ENCODE measurements around the gene HMCN2.

Gene HMCN2

DNA sequence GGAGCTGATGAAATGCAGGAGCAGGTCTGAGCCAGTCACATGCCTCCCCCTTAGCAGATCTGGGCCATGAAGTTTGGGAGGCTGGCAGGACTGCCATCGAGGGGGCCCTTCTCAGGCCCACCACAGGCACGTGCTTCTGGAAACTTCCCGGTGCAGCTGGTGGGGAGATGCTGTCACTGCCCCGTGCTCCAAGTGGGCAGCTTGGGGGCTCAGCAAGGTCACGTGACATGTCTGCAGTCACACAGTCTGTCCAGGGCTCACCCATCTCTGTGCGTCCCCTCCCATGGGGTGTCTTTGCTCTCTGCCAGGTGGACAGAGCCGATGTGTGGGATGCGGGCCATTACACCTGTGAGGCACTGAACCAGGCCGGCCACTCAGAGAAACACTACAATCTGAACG lies 99.8 kb downstream of the HMCN2 start:
- DNase-seq (no peak), ATAC-seq (replicated peaks) (no peak)
- no peaks in the 10 kb centered on the region for H3K9me3 Mint-ChIP-seq
- no peaks in the 10 kb centered on the region for H3K36me3 Mint-ChIP-seq (ENCODE audit: insufficient read depth)
- H3K27ac Mint-ChIP-seq: no peak overlapping the region
- no peak overlapping the region for H3K4me3 Mint-ChIP-seq
- H3K27me3 Mint-ChIP-seq: peaks cover 8 to 32% of the 10 kb centered on the region in 2 donors
- peaks cover 7 to 11% of the 10 kb centered on the region in 2 donors for H3K4me1 Mint-ChIP-seq (ENCODE audit: low read depth in 2 of 2)

DNA sequence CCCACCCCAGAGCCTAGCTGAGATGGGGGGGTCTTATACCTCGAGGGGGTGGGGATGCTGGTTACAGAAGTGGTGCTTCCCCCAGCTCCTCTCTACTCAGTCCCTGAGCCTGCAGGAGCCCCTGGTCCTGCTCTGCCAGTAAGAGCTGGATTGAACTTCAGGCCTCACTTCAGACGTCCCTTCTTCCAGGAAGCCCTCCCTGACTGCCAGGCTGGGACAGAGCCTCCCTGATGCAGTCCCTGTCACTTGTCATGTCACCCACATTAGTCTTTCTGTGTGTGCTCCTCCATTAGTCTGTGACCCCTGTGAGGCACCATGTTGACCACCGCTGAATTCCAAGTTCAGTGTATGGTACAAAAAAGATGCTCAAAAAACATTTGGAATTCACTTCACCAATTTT lies 100.5 kb downstream of the HMCN2 start:
- no peak overlapping the region for H3K27ac Mint-ChIP-seq
- no peaks in the 10 kb centered on the region for H3K9me3 Mint-ChIP-seq
- H3K36me3 Mint-ChIP-seq (ENCODE audit: insufficient read depth): no peaks in the 10 kb centered on the region
- peaks cover 7 to 11% of the 10 kb centered on the region in 2 donors for H3K4me1 Mint-ChIP-seq (ENCODE audit: low read depth in 2 of 2)
- H3K4me3 Mint-ChIP-seq: no peak overlapping the region
- no peak for DNase-seq
- ATAC-seq (replicated peaks): no peak
- peaks cover 8 to 28% of the 10 kb centered on the region in 2 donors for H3K27me3 Mint-ChIP-seq

DNA sequence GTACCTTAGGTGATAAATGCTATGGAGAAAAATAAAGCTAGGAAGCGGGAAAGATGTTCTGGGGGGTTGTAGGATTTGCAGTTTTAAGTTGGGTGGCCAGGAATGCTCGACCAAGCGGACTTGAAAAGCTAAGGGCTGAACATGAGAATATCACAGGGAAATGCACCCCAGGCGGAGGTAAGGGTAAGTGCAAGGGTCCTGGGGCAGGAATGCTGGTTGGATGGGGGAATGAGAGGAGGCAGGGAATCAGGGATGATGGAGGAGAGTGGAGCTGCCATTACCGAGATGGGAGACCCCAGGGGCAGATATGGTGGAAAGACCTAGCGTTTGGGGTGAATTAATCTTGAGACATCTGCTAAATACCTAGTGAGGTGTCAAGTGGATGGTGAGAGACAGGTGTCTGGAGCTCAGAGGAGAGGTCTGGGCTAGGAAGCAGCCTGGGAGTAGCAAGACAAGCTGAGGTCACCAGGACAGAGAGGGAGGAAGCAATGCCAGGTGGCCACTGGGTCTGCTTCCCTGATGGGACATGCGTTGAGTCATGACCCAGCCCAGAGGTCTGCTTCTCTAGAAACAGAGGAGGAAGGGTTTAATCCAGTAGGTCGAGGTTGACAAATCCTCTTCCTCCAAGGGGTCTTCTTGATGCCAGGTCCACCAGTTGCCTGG lies 101.5 kb downstream of the HMCN2 start:
- ATAC-seq (replicated peaks) (no peak), DNase-seq (no peak)
- no peaks in the 10 kb centered on the region for H3K9me3 Mint-ChIP-seq
- H3K36me3 Mint-ChIP-seq (ENCODE audit: insufficient read depth): no peaks in the 10 kb centered on the region
- peaks cover 8 to 20% of the 10 kb centered on the region in 2 donors for H3K27me3 Mint-ChIP-seq
- H3K4me1 Mint-ChIP-seq (ENCODE audit: low read depth in 2 of 2): peaks cover 7 to 11% of the 10 kb centered on the region in 2 donors
- no peak overlapping the region for H3K4me3 Mint-ChIP-seq
- H3K27ac Mint-ChIP-seq: peak overlapping the region in 1 of 2 donors; percentile 1

DNA sequence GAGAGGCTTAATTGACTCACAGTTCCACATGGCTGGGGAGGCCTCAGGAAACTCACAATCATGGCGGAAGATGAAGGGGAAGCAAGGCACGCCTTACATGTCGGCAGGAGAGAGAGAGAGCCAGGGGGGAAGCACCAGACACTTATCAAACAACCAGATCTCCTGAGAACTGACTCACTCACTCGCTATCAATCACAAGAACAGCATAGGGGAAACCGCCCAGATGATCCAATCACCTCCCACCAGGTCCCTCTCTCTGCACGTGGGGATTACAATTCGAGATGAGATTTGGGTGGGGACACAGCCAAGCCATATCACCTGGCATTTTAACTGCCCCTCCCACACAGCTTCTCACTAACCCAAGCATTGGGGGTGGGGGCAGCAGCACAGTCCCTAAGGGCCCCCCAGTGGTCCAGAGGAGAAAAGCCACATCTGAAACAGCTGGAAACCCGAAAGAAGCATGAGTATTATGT lies 103.1 kb downstream of the HMCN2 start:
- Mint-ChIP-seq H3K27ac (no peak overlapping the region), H3K4me1 (ENCODE audit: low read depth in 2 of 2) (peaks cover 7 to 11% of the 10 kb centered on the region in 2 donors), H3K4me3 (no peak overlapping the region), H3K9me3 (no peaks in the 10 kb centered on the region), H3K36me3 (ENCODE audit: insufficient read depth) (no peaks in the 10 kb centered on the region), H3K27me3 (peaks cover 8 to 26% of the 10 kb centered on the region in 2 donors)
- DNase-seq (no peak), ATAC-seq (replicated peaks) (no peak)

DNA sequence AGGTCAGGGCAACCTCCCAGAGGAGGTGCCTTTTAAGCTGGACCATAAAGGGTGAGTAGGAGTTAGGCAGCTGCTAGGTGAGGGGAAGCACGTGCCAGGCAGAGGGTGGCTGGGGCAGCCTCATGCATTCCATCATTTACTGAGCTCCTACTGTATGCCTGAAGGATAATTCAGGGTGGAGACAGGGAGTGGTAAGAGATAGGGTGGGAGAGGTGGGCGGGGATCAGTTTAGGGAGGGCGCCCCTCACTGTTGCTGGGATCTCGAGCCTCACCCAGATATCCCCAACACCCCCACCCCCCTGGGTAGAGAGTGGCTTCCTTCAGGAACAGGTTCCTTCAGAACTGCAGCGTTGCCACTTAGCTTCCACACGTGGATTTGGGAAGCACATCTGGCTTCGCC lies 104.7 kb downstream of the HMCN2 start:
- no peak overlapping the region for H3K27ac Mint-ChIP-seq
- ATAC-seq (replicated peaks): no peak
- peaks cover 1 to 33% of the 10 kb centered on the region in 2 donors for H3K27me3 Mint-ChIP-seq
- no peak for DNase-seq
- no peaks in the 10 kb centered on the region for H3K36me3 Mint-ChIP-seq (ENCODE audit: insufficient read depth)
- H3K4me3 Mint-ChIP-seq: no peak overlapping the region
- H3K9me3 Mint-ChIP-seq: no peaks in the 10 kb centered on the region
- peaks cover 7 to 11% of the 10 kb centered on the region in 2 donors for H3K4me1 Mint-ChIP-seq (ENCODE audit: low read depth in 2 of 2)

DNA sequence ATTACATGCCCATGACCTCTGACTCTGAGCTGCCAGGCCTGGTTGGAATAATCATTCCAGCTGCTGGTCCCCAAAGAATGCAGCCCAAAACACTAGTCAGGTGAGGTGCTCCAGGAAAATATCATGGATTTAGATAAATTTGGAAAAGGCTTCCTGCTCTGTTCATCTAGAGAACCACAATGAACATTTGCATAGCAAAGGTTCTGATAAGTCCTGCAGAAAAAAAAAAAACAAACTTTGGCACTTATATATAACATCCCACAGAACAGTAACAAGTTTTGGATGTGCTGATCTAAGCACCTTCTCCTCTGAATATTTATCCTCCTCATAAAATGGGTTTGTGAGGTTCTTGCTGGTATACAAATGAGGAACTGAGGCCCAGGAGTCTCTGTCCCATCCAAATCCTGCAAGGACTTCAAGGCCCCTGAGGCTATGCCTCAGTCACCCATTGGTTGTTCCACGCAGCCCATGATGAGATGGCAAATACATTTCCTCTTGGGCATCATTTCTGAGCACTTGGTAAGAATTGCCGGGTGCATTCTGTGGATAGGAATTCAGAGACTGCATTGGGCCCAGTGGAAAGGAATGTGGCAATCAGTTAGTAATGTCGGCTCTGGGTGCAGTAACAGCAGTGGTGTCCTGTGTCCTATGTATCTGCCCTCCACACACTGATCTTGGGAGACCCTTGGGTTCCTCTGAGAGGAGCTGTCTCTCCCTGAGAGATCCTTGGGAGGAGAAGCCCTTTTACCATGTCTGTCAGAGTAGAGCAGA lies 105.8 kb downstream of the HMCN2 start:
- Mint-ChIP-seq H3K36me3 (ENCODE audit: insufficient read depth) (no peaks in the 10 kb centered on the region), H3K9me3 (no peaks in the 10 kb centered on the region), H3K27me3 (peaks cover 0 to 30% of the 10 kb centered on the region in 2 donors), H3K4me3 (no peak overlapping the region), H3K27ac (no peak overlapping the region), H3K4me1 (ENCODE audit: low read depth in 2 of 2) (peaks cover 7 to 11% of the 10 kb centered on the region in 2 donors)
- ATAC-seq (replicated peaks) (no peak), DNase-seq (no peak)

DNA sequence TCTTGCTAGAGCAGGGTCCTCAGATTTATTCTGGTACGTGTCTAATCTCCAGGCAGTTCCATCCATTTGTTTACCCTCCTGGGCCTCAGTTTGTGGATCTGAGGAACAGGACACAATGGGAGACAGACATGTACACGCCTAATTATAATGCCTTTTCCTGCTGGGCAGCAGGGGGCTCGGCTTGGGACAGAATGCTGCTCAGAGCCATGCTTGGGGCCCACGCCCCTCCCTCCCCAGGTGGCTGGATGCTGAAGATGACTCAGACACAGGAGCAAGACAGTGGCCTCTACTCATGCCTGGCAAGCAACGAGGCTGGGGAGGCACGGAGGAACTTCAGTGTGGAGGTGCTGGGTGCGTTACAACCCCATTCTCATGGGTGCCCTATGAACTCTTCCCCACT lies 106.5 kb downstream of the HMCN2 start:
- no peak for DNase-seq
- H3K4me1 Mint-ChIP-seq (ENCODE audit: low read depth in 2 of 2): peaks cover 7 to 11% of the 10 kb centered on the region in 2 donors
- H3K27ac Mint-ChIP-seq: no peak overlapping the region
- H3K4me3 Mint-ChIP-seq: no peak overlapping the region
- H3K27me3 Mint-ChIP-seq: peaks cover 0 to 30% of the 10 kb centered on the region in 2 donors
- no peak for ATAC-seq (replicated peaks)
- no peaks in the 10 kb centered on the region for H3K9me3 Mint-ChIP-seq
- no peaks in the 10 kb centered on the region for H3K36me3 Mint-ChIP-seq (ENCODE audit: insufficient read depth)

DNA sequence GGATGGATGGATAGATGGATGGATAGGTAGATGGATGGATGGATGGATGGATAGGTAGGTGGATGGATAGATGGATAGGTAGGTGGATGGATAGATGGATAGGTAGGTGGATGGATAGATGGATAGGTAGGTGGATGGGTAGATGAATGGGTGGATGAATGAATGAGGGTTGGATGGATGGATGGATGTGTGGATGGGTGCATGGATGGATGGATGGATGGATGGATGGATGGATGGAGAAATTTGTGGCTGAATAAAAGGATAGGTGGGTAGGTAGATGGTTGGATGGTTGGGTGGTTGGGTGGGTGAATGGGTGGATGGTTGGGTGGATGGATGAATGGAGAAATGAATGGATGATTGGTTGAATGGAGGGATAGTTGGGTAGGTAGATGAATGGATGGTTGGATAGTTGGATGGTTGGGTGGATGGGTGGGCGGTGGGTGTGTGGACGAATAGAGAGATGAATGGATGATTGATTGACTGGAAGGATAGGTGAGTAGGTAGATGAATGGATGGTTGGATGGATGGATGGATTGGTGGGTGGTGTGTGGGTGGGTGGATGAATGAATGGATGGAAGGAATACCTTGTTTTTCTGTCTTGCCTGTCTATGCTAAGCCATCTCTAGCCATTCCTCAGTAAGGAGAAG lies 108.2 kb downstream of the HMCN2 start:
- Mint-ChIP-seq H3K27ac (no peak overlapping the region), H3K36me3 (ENCODE audit: insufficient read depth) (no peaks in the 10 kb centered on the region), H3K9me3 (no peaks in the 10 kb centered on the region), H3K27me3 (peaks cover 0 to 32% of the 10 kb centered on the region in 2 donors), H3K4me1 (ENCODE audit: low read depth in 2 of 2) (peaks cover under 1 to 2% of the 10 kb centered on the region in 2 donors), H3K4me3 (no peak overlapping the region)
- ATAC-seq (replicated peaks): no peak
- DNase-seq: no peak

DNA sequence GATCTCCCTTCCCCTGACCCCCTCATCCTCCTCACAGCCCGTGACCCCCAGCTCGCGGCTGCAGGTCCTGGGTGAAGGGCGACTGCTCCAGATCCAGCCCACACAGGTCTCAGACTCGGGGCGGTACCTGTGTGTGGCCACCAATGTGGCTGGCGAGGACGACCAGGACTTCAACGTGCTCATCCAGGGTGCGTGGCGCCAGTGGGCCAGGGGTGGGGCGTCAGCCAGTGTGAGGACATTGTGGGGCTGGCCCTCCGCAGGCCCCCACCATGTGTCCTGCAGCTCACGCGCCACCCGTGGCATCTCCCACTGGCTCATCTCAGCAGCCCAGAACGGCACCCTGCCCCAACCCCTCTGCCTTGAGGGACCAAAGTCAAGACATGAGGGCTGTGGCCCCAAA lies 112.1 kb downstream of the HMCN2 start:
- peaks cover 8 to 49% of the 10 kb centered on the region in 2 donors for H3K27me3 Mint-ChIP-seq
- DNase-seq (no peak), ATAC-seq (replicated peaks) (no peak)
- no peaks in the 10 kb centered on the region for H3K4me1 Mint-ChIP-seq (ENCODE audit: low read depth in 2 of 2)
- H3K4me3 Mint-ChIP-seq: no peak overlapping the region
- no peaks in the 10 kb centered on the region for H3K36me3 Mint-ChIP-seq (ENCODE audit: insufficient read depth)
- no peak overlapping the region for H3K27ac Mint-ChIP-seq
- H3K9me3 Mint-ChIP-seq: no peaks in the 10 kb centered on the region

DNA sequence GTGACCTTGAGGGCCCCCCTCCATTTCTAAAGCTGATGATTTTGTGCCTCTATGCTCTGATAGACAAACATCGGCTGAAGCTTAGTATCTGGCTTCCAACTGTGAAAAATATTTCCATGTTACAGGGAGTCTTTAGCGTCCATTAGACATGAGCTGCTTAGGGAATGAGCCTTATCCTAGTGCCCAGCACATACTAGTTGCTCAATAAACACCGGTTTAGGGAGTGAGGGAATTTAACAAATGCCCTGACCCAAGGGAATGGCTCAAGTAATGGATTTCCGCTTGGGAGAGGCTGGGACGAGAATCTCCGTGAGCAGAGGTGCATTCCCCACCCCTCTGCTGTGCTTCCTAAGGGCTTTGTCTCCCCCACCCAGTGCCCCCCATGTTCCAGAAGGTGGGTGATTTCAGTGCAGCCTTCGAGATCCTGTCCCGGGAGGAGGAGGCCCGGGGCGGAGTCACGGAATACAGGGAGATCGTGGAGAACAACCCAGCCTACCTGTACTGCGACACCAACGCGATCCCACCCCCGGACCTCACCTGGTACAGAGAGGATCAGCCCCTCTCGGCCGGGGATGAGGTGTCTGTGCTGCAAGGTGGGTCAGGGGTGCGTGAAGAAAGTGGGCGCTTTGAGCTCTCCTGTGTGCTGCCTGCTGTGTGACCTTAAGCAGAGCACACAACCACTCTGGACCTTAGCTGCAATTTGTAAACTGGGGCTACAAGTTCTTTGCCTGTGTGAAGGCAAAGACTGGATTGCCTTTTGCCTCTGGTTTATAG lies 113.5 kb downstream of the HMCN2 start:
- peaks cover 8 to 37% of the 10 kb centered on the region in 2 donors for H3K27me3 Mint-ChIP-seq
- H3K36me3 Mint-ChIP-seq (ENCODE audit: insufficient read depth): no peaks in the 10 kb centered on the region
- no peaks in the 10 kb centered on the region for H3K9me3 Mint-ChIP-seq
- DNase-seq (no peak), ATAC-seq (replicated peaks) (no peak)
- H3K4me3 Mint-ChIP-seq: no peak overlapping the region
- no peaks in the 10 kb centered on the region for H3K4me1 Mint-ChIP-seq (ENCODE audit: low read depth in 2 of 2)
- H3K27ac Mint-ChIP-seq: no peak overlapping the region

DNA sequence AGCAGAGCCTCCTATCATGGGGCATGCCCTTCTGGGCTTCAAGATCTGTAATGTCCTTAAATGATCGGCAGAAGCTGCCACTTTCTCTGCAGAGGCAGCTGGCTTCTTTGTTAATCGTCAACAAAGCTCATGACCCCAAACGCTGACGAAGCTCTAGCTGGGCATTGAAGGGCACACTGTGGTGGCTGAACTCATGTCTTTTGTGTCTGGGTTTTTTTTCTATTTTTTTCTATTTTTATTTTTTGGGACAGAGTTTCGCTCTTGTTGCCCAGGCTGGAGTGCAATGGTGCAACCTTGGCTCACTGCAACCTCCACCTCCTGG lies 114.0 kb downstream of the HMCN2 start:
- no peaks in the 10 kb centered on the region for H3K9me3 Mint-ChIP-seq

DNA sequence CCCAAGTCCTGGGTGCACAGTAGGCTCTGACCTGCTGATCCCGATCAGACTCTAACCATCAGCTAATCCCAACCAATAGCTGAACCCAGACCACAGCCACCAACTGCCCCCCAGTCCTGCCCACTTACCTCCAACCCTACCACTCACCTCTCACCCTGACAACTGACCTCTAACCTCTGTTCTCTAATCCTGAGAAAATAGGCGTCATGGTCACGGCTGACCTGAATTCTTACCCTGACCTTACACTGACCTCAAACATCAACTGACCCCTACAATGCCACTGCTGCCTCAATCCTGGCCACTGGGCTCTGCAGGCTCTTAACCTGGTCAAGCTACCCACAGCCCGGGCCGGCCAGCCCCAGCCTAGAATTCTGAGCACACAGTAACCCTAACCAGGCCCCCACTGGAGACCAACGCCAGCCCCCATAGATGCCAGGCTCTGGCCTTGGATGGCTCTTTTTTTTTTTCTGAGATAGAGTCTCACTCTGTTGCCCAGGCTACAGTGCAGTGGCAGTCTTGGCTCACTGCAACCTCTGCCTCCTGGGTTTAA lies 115.4 kb downstream of the HMCN2 start:
- ATAC-seq (replicated peaks): no peak
- Mint-ChIP-seq H3K27me3 (peaks cover 8 to 41% of the 10 kb centered on the region in 2 donors), H3K4me3 (no peak overlapping the region), H3K36me3 (ENCODE audit: insufficient read depth) (no peaks in the 10 kb centered on the region), H3K9me3 (no peaks in the 10 kb centered on the region), H3K4me1 (ENCODE audit: low read depth in 2 of 2) (no peaks in the 10 kb centered on the region), H3K27ac (peak overlapping the region in 1 of 2 donors; percentile 30)
- no peak for DNase-seq

More for the DNA sequence above, 114.0 kb downstream of the HMCN2 start:
- ATAC-seq (replicated peaks) (no peak), DNase-seq (no peak)
- Mint-ChIP-seq H3K4me3 (no peak overlapping the region), H3K36me3 (ENCODE audit: insufficient read depth) (no peaks in the 10 kb centered on the region), H3K27me3 (peaks cover 8 to 37% of the 10 kb centered on the region in 2 donors), H3K4me1 (ENCODE audit: low read depth in 2 of 2) (no peaks in the 10 kb centered on the region), H3K27ac (no peak overlapping the region)

DNA sequence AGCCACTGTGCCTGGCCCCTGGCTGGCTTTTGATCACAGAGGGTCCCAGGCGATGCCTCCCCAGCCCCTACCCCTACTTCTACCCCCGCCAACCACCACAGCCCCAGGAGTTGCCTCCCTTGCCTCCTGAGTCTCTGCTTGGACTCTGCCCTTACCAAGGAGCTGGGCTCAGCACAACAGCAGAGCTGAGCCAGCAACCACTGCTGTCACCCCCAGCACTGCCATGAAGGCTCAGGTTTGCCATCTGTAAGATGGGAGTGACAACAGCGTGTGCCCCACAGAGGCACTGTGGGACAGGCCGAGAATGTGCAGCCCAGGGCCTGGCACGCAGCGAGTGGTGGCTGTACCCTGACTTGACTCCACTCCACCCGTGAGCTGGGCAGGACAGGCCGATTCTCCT lies 116.1 kb downstream of the HMCN2 start:
- H3K36me3 Mint-ChIP-seq (ENCODE audit: insufficient read depth): peaks cover 3% of the 10 kb centered on the region
- H3K27me3 Mint-ChIP-seq: peaks cover 8 to 41% of the 10 kb centered on the region in 2 donors
- H3K9me3 Mint-ChIP-seq: no peaks in the 10 kb centered on the region
- H3K27ac Mint-ChIP-seq: no peak overlapping the region
- H3K4me1 Mint-ChIP-seq (ENCODE audit: low read depth in 2 of 2): no peaks in the 10 kb centered on the region
- DNase-seq (no peak), ATAC-seq (replicated peaks) (no peak)
- H3K4me3 Mint-ChIP-seq: no peak overlapping the region
